GM12878 (cell line): Measurements from ENCODE around the gene MACF1.
A peak's percentile ranks its signal among the peaks of the same experiment; 100 is the strongest.

Experiments used
- CTCF ChIP-seq, 3 experiments: IDR thresholded peaks in 2 of 3; conservative IDR thresholded peaks in 1 of 3; 2 replicates each; pipeline ENCODE4 v1.5.1; 2011; ENCODE audit warnings: low read depth in 3 of 3, low read length in 3 of 3, mild to moderate bottlenecking in 3 of 3, control low read depth in 2 of 3, moderate library complexity in 2 of 3, inconsistent platforms in 1 of 3, mixed read lengths in 1 of 3; ENCODE audit not compliant: control insufficient read depth in 2 of 3, insufficient read depth in 1 of 3; ENCODE audit errors: extremely low read depth in 1 of 3
- EP300 ChIP-seq, 2 experiments: fragments of 150-350 bp in 1 of 2; IDR thresholded peaks; 2 replicates each; pipeline ENCODE4 v1.6.1; 2011 to 2012; ENCODE audit warnings: low read depth in 2 of 2, low read length in 2 of 2, borderline replicate concordance in 1 of 2, improper control_type of control experiment in 1 of 2, inconsistent platforms in 1 of 2; ENCODE audit not compliant: control insufficient read depth in 1 of 2
- EZH2 ChIP-seq: IDR thresholded peaks from 2 replicates; pipeline ENCODE4 v1.6.1; 2012; ENCODE audit warnings: low read depth, mild to moderate bottlenecking, control low read depth, inconsistent platforms, low read length, borderline replicate concordance; ENCODE audit not compliant: control insufficient read depth
- POLR2A ChIP-seq: IDR thresholded peaks from 2 replicates; pipeline ENCODE4 v1.6.1; 2011; ENCODE audit warnings: low read depth, mild to moderate bottlenecking, low read length
- POLR2AphosphoS2 ChIP-seq: IDR thresholded peaks from 2 replicates; pipeline ENCODE4 v1.6.1; 2011; ENCODE audit warnings: low read depth, mild to moderate bottlenecking, low read length, improper control_type of control experiment, moderate library complexity
- PRDM15 ChIP-seq: fragments of 450-650 bp; formaldehyde crosslinking; IDR thresholded peaks from 2 replicates; pipeline ENCODE4 v1.4.0; 2020; ENCODE audit warnings: mild to moderate bottlenecking, moderate library complexity
- SREBF2 ChIP-seq: IDR thresholded peaks from 2 replicates; pipeline ENCODE4 v1.6.1; 2012; ENCODE audit warnings: mild to moderate bottlenecking, low read length
- YY1 ChIP-seq: IDR thresholded peaks from 2 replicates; pipeline ENCODE4 v1.6.1; 2011; ENCODE audit warnings: low read depth, mild to moderate bottlenecking, low read length

DNA sequence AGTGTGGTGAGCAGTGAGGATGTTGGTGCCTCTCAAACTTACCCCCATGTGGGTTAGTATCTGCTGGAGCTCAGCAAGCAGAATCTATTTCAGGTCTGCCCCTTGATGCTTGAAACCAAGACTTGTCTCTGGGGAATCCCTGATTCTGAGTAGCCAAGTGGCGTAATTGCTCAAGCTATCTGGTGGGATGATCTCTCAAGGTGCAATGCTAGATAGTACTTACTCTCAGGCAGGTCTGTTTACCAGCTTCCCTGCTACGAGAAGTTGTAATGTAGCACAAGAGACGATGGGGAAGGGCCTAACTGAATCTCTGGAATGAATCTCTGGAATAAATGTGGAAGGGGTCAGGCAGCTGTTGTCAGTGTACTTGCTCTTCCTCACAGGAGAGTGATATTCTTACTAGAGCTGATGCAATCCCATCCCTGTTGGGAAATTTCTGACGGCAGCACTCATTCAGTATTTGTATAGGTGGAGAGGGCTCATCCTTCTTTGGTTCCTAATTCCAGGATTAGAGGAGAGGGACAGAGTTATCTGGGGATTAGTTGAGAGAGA is 65.4 kb downstream of the MACF1 start:
- TF ChIP-seq POLR2A = no peak
- TF ChIP-seq EP300 (IDR thresholded peaks at IDR 0.05; ENCODE audit: borderline replicate concordance in 1 of 2, control insufficient read depth in 1 of 2, low read depth in 2 of 2, low read length in 2 of 2) = no peak
- TF ChIP-seq CTCF (IDR thresholded peaks at IDR 0.05 in 2 of 3, conservative IDR thresholded peaks at IDR 0.05 in 1 of 3; ENCODE audit: control insufficient read depth in 2 of 3, extremely low read depth in 1 of 3, insufficient read depth in 1 of 3, low read depth in 3 of 3, low read length in 3 of 3) = no peak
- TF ChIP-seq POLR2AphosphoS2 = no peak
- 0 out of 2 replicates have a peak, but pooled peaks have one; percentile 11 for TF ChIP-seq YY1
- no peak for TF ChIP-seq EZH2
- no peak for TF ChIP-seq PRDM15 (CRISPR knock-in tag)
- TF ChIP-seq SREBF2 = no peak
